T-helper 22 cell (primary cell): ENCODE data around the gene PLCB4.
"Not testable (repeated sequence)": the region's sequence is repeated elsewhere in the genome, so short reads cannot be mapped to it uniquely, and the experiment has no call there.

Experiments
- DNase-seq: peaks from one replicate; pipeline ENCODE4 v3.0.0-alpha.2; 2020; ENCODE audit warnings: low read depth

PLCB4 gene

GRCh38 chr20:9068841-9069663, at the start of gene PLCB4:
TSS of gene PLCB4 (plus strand) at chr20:9069087. CDS start at chr20:9307815, 238,728 bp downstream.
- DNase-seq: no peak

GRCh38 chr20:9019833-9020232, 49.1 kb upstream of the PLCB4 start:
- DNase-seq: no peak

- DNase-seq: no peak
These were observed 47.7 kb upstream of the PLCB4 start for GRCh38 chr20:9021216-9021615.

- no peak for DNase-seq
These were observed 47.2 kb upstream of the PLCB4 start for GRCh38 chr20:9021699-9022098.

- DNase-seq: no peak
These were observed 46.5 kb upstream of the PLCB4 start for GRCh38 chr20:9022376-9022775.

- no peak for DNase-seq
These were observed 44.3 kb upstream of the PLCB4 start for GRCh38 chr20:9024606-9025005.

GRCh38 chr20:9025011-9025410, 43.9 kb upstream of the PLCB4 start:
- no peak for DNase-seq

GRCh38 chr20:9025643-9026042, 43.2 kb upstream of the PLCB4 start:
- no peak for DNase-seq

GRCh38 chr20:9027626-9028025, 41.3 kb upstream of the PLCB4 start:
- DNase-seq: no peak

GRCh38 chr20:9028419-9028818, 40.5 kb upstream of the PLCB4 start:
- DNase-seq: no peak

- no peak for DNase-seq
These were observed 36.9 kb upstream of the PLCB4 start for GRCh38 chr20:9031991-9032390.

GRCh38 chr20:9032758-9033157, 36.1 kb upstream of the PLCB4 start:
- DNase-seq: no peak

GRCh38 chr20:9035126-9035525, 33.8 kb upstream of the PLCB4 start:
- no peak for DNase-seq

GRCh38 chr20:9036593-9036992, 32.3 kb upstream of the PLCB4 start:
- no peak for DNase-seq

- no peak for DNase-seq
These were observed 29.9 kb upstream of the PLCB4 start for GRCh38 chr20:9038791-9039535.

- DNase-seq: no peak
These were observed 27.9 kb upstream of the PLCB4 start for GRCh38 chr20:9040863-9041524.

- DNase-seq: no peak
These were observed 25.5 kb upstream of the PLCB4 start for GRCh38 chr20:9043364-9043763.

GRCh38 chr20:9047928-9048327, 21.0 kb upstream of the PLCB4 start:
- DNase-seq: not testable (repeated sequence)

- no peak for DNase-seq
These were observed 17.4 kb upstream of the PLCB4 start for GRCh38 chr20:9051508-9051907.

GRCh38 chr20:9052136-9052535, 16.8 kb upstream of the PLCB4 start:
- no peak for DNase-seq

- no peak for DNase-seq
These were observed 15.8 kb upstream of the PLCB4 start for GRCh38 chr20:9053108-9053507.

GRCh38 chr20:9054176-9054575, 14.7 kb upstream of the PLCB4 start:
- DNase-seq: no peak

- DNase-seq: no peak
These were observed 9.0 kb upstream of the PLCB4 start for GRCh38 chr20:9059931-9060330.
